Measurements from ENCODE around the gene MACROD2.

The MACROD2 gene

DNA sequence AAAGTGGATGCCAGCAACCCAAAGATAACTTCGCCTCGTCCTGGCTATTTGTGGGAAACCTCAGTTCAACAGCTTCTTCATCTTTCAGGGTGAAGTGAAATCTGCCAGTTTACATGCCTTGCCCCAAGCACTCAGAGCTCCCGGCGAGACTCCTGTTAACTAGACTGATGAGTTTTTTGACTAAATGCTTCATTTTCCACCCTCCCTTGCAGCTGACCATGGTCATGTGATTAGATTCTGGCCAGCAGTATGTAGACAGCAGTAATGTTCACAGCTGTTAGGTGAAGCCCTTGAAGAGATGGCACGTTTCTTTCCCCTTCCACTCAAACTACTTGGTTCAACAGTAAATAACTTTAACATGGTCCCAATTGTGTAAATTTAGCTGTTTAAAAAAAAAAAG lies 1060.9 kb downstream of the MACROD2 start:
- no peak for DNase-seq (ENCODE audit: low spot score)

DNA sequence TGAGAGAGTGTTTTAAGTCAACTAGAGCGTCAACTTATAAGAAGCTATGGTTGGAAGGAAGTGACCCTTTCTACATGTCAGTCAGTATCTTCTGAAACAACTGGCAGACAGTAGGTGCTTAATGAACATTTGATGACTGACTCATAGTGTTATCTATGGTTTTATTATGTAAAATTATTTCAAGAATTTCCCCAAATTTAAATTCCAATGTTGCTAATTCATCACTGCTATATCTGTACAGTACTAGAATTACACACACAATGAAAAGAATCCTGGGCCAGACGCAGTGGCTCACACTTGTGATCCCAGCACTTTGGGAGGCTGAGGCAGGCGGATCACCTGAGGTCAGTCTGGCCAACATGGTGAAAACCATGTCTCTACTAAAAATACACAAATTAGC lies 1063.5 kb downstream of the MACROD2 start:
- no peak for DNase-seq (ENCODE audit: low spot score)

DNA sequence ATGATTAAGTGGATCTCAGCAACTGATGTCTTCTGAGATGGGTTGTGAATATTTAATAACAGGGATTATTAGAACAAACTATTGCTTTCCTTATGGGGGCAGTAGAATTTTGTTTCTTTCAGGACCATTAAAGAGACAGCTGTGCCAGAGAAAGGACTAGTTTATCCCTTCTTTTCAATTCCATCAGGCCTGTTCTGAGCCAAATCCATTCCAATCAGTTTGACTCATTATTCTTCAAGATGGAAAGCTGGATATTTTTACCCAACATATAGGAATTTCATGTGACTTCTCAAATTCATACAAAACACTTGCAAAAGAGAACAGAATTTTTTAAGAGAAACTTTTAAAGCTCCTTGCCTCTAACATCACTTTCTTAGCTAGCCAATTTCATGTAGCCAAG lies 1064.1 kb downstream of the MACROD2 start:
- no peak for DNase-seq (ENCODE audit: low spot score)

DNA sequence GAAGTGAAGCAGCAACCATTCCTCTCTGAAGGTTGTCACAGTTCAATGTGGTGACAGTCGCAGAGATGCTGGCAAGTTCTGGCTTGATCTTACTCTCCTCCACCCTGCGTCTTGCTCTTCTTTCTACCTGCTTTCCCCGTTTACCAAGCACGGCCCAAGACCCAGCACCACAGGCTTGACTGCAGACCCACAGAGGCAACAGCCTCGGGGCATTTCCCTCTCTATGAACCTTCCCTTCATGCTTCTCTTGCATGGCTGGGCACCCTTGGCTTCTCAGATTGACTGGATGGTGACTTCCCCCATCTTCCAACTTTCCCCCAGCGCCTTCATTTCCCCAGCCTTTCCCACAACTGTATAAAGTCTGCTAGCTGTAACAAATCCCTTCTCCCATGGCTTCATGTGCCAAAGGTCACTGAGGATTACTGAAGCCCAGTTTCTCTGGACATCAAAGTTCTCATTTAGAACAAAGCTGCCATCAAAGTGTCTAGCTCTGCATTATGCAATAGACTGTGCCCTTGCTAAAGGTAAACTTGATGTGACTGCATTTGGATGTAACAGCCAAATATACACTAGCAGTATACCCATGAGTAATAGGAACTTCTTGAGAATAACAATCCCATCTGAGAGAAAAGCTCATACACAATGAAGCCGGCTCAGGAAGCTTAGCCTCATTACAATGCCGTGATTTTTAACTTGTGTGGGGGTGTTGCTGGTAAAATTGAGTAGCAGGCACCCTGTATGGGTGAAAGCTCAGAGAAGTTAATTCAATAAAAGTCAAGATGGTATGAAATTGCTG lies 1065.1 kb downstream of the MACROD2 start:
- no peak for DNase-seq (ENCODE audit: low spot score)

DNA sequence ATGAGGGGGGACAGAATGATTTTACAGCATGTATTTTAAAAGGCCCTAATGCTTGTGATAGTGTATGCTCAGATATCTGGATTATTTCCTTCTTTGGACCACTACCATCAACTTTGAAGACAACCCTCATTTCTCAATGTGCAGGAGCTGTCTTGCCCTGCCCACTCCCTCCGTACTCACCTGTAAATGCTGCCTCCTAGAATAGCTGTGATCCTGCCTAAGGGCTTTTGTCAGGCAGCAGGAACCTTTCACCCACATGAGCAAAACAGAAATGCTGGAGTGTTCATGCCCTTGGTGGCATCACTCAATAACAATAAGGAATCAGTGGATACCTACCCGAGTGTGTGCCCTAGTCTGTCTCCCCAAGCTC lies 1065.7 kb downstream of the MACROD2 start:
- no peak for DNase-seq (ENCODE audit: low spot score)

DNA sequence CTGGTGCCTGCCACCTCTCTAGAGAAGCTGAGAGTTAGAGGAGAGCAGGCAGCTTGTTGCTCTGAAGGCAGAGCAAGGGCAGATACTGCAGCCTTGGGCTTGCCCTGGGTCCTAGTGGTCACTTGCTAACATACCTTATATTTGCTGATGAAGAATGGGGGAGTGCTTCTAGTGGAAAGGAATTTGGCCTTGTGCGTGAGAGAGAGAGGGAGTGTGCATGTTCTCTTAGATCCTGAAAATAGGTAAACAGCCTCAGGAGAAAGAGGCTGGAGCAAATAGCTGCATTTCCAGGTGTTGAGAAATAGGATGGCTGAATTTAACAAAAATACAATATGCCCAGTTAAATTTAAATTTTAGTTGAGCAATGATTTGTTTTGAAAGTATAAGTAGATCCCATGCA lies 1066.6 kb downstream of the MACROD2 start:
- no peak for DNase-seq (ENCODE audit: low spot score)

DNA sequence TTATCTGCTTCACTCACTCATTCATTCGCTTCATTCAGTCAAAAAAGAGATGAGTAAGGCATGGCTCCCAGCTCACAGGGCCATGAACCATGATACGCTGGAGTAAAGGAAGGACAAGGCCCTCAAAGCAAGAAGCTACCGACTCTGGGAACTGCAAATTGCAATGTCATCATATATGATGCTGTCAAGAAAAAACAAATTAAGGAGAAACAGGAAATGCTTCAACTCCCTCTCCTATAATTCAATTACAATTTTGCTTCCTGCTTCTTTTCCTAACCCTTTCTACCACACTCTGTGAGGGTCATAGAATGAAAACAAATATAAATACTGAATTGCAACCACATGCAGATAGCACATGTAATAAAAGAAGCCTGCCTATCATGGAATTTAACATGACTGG lies 1067.8 kb downstream of the MACROD2 start:
- DNase-seq (ENCODE audit: low spot score): no peak

DNA sequence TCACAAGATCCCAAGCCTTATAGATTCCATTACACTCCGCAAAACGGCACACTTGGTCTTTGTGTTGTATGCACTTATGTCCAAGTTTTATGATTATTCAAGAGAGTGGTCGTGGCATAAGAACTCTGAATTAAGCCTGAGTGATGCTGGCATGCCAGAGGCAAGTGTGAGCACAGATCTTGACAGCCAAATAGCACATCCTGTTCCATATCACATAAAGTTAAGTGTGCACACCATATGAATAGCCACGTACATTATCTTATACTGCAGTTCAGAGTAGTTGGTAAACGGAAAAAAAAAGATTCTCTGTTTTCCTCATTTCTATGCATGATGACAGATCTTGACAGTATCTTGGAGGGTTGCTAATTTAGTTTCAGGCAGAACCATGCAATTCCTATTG lies 1069.4 kb downstream of the MACROD2 start:
- no peak for DNase-seq (ENCODE audit: low spot score)

DNA sequence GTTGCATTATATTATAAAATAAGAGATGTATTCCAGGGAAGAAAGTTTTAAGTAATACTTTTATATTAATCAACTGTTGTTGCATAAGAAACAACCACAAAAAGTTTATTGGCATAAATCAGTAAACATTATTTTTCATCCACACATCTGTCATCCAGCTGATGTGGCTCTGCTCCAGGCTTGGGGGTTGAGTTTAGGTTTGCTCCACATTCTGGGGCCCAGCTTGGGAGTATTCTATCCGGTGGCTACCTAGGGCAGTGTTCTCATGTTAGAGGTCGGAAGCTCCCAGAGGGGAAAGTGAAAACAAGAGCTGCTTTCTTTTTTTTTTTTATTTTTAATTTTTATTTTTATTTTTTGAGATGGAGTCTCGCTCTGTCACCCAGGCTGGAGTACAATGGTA lies 1070.5 kb downstream of the MACROD2 start:
- no peak for DNase-seq (ENCODE audit: low spot score)

DNA sequence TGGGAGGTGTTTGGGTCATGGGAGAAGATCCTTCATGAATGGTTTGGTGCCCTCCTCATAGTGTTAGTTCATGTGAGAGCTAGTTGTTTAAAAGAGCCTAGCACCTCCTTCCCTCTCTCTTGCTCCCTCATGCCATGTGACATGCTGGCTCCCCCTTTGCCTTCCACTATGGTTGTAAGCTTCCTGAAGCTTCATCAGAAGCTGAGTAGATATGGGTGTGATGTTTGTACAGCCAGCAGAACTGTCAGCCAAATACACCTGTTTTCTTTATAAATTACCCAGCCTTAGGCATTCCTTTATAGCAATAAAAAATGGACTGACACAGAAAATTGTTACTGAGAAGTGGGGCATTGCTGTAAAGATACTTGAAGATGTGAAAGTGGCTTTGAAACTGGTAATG lies 1073.2 kb downstream of the MACROD2 start:
- DNase-seq (ENCODE audit: low spot score): no peak

DNA sequence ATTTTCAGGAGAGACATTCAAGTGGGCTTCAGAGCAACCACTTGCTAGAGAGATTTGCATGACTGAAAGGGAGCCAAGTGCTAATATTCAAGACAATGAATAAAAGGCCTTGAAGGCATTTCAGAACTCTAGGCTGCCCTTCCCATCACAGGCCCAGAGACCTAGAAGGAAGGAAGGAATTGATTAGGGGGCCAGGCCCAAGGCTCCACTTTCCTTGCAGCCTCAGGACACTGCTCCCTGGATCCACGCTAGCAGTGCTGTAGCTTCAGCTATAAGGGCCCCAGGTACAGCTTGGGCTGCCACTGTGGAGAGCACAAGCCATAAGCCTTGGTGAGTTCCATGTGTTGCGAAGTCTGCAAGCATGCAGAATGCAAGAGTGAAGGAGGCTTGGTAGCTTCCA lies 1074.0 kb downstream of the MACROD2 start:
- DNase-seq (ENCODE audit: low spot score): no peak

DNA sequence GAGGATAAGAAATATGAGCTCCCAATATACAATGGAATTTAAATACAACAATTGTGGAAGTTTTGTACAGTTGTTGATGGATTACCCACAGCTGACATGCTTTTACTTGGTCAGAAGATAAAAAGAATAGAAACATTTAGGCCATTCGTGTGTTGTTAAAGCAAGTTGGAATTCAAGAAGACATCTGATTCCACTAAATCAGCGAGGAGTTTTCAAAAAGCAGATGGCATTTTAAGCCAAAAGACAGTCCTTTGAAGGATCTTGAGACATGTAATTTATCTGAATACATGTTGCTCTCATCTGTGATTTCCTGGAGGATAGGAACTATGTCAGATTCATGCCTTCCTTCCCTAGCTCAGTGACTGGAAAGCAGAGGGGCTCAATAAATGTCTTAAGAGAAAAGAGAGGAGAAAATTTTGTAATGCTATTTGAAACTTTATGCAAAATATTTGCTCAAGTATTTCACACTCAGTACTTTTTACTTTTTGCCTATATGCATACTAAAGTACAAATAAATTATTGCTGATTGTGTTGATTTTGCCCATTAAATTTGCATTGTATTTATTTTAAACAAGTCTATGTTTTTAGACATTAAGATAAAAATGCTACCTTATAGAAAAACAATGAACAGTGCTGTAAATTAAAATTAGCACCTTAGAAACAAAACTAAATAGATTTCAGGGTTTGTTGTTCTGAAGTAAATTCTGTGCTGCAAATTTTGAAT lies 1075.9 kb downstream of the MACROD2 start:
- DNase-seq (ENCODE audit: low spot score): no peak

DNA sequence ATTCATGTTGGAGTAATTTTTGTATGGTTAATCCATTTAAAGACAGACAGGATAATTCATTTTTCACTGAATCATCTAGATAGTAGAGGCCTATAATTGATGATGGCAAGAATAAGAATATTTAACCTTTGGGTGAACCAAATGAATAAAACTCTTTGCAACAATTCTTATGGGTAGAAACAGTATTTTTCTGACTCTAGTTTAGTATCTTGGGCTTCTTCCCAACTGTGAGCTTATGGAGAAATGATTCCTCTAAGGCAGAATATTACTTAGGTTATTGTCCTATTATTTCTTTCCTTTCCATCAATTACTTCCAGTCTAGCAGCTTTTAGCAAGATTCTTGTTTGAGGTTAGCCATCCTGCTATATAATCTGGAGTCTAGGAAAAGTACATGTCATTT lies 1077.0 kb downstream of the MACROD2 start:
- no peak for DNase-seq (ENCODE audit: low spot score)

DNA sequence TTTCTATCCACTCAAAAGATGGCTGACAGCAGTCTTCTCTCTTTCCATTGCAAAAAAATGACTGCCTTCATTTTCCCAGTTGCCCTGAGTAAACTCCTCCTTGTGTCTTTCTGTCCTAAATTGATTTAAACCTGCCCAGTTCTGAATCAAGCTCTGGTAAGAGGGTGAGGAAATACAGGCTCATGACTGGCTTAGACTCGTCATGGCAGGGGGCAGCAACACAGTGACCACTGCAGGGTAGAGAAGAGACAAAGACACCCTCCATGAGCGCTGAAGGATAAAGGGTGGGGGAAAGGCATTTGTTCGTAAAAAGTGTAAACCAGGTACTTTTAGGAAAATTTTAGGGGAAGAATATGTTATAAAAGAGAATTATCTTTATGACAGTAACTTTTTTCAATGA lies 1080.3 kb downstream of the MACROD2 start:
- DNase-seq (ENCODE audit: low spot score): no peak

DNA sequence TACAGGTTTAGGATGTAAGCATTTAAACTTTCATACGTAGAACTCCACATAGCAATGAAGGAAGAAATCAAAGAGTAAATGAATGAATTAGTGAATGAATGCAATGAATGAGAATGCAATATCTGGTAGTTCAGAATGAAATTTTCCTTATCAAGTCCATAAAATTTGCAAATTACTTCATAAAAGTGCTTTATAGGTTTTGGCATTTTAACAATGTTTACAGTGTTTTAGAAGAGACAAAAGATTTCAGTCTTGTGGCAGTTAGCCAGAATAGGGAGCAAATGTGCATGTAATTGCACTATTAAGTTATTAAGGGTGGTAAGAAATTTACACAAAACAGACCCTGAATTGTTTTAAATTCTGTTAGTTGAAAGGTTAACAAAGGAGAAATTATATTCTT lies 1081.5 kb downstream of the MACROD2 start:
- no peak for DNase-seq (ENCODE audit: low spot score)

DNA sequence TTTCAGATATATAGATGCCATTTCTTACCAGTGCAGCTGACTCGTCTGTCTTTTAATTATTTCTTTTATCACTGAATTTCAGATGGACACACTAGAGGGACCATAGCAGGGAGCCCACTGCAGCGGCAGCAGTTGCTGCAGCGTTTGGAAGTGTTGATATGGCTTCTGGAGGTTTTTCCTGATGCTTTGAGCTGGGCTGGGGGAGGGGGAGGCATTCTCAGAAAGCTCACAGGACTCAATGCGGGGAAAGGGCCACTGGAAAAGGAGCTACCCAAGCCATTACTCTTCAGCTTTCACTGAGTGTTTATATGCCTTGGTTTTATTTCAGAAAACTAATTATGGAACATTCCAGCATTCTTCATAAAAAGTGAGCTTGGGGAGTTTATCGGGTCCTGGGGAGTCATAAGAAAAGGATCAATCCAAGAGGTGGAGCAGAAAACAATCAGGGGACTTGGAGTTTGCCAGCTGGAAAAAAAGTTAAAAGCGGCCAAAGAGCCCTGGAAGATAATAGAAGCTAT lies 1082.5 kb downstream of the MACROD2 start:
- no peak for DNase-seq (ENCODE audit: low spot score)

DNA sequence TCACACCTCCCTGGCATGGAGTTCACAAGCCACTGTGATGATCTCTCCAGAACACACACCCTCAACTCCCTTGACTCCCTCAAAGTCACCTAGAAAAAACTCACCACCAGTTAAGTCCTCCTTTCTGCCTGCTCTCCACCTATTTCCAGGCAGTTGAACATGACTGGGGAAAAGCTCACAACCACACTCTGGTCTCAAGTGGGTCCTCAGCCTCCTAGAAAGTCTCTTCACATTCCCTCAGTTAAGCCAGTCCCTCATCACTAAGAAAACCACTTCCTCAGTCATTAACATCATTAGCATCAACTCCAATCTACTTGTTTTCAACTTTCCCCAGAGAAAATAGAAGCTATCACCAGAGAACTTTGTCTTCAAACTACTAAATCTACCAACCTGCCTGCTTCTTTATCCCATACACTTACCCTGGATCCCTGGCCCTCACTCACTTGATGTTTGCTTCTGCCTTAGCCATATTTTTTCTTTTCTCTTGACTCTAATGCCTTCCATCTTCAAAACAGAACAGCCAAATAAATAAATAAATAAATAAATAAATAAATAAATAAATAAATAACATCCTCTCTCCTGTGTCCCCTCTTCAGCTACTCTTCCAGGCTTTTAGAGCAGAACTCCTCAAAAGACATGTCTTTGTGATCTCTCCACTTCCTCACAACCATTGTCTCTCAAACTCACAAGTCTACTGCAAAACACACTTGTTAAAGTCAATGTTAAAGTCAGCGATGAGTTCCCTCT lies 1084.5 kb downstream of the MACROD2 start:
- no peak for DNase-seq (ENCODE audit: low spot score)

DNA sequence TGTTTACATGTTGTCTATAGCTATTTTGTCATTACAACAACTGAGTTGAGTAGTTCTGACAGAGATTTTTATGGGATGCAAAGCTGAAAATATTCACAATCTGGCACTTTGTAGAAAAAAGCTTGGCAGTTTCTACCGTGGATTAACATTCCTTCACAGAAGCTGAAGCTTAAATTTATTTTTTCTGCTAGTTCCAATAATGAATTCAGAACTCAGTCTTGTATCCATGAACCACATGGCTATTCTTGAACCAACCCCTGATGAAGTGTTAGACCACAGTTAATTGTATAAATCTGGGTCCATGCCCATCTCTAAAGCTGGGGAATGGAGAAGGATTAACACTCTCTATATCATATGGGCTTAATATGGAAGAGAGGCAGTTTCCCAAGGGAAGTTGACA lies 1085.9 kb downstream of the MACROD2 start:
- no peak for DNase-seq (ENCODE audit: low spot score)

DNA sequence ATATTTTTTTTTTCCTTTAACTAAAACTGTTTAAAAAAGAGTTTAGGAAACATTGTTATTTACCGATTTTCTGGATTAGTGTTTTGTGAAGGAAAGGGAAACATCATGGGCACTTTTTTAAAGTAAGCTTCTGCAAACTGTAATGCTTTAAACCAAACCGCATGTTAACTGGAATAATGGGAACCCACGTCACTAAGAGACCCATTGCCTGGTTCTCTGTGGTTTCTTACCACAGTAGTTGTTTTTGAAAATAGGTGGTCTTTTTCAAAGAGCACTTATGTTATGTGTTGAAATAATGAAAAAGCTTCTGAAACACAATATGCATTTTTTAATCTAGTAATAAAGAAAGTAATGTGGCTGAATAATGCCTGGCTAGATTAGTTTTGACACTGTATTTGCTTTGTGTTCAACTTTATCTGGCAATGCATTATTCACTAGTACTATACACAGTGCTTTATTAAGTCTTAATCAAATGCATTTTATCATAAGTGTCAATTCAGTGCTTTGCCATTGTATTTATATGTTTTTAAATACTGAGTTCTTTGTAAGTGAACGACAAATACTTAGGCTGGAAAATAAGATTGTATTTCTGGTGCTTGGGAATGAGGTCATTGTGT lies 1096.2 kb downstream of the MACROD2 start:
- DNase-seq (ENCODE audit: low spot score): no peak

DNA sequence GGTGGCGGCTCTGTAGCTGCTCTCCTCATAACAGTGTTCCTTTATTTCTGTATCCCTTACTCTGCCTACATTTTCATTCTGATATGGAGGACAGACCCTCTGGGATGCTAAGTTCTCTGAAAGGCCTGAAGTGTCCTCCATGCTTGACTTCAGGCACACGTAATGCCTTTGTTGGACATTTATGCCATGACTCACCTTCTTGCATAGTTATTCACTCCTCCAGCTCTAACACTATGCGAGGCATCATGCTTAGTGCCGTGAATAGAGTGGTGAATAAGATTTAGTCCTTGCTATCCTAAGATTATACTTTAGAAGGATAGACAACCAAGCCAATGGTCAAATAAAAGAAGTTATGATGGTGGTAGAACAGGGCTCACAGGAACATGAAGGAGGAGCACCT lies 1103.0 kb downstream of the MACROD2 start:
- DNase-seq (ENCODE audit: low spot score): no peak

DNA sequence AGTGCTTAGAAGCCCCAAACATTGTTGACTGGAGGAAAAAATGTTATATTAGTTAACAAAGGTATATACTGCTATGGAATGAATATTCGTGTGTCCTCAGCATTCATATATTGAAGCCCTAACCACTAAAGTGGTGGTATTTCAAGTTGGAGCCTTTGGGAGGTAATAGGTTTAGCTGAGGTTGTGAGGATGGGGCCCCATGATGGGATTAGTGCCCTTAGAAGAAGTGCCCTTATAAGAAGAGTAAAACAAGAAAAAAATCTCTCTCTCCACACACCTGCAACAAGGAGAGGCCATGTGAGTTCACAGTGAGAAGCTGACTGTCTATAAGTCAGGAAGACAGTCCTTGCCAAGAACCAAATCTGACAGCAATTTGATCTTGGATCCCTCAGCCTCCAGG lies 1103.8 kb downstream of the MACROD2 start:
- DNase-seq (ENCODE audit: low spot score): no peak

DNA sequence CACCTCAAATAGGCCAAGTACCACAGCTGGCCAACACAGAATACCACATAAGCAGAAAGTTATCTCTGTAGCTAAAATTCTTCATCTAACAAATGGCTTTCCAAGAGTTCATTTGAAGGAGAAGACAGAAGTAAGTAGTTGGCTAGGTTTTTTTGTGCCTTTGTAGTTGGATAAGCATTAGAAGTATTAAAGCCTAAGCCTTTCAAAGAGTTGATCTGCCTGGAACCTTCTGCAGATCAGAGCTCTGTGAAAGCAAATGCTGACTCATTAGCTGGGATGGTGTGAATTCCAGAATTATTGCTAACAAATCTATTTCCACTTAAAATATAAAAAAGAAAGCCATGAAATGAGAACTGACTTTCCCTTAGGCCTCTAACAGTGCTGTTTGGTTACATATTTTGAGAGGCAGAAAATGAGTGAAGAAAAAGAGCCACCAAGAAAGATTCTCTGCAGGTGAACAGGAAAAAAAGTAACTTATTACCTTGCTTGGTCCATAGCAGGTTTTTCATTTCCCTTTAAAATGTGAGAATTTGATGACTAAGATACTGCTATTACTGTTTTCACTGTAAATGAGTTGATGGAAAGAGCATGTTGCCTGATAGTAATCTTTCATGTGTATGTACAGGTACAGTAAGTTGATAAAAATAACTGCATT lies 1105.3 kb downstream of the MACROD2 start:
- DNase-seq (ENCODE audit: low spot score): no peak

Data from D341Med (cell line).